Mucosa of descending colon (tissue), 3 donors: ENCODE results near the gene OR8J1. TPM values are rescaled to one million over a fixed set of nuclear protein-coding genes. Genes with fewer than 3 reads are reported as not detected.

ENCODE experiments used
- ATAC-seq: fragments of 200-7000 bp; cut with Tn5 transposase; one replicate; pipeline ENCODE4 v1.9.1; 2020; ENCODE audit warnings: mild to moderate bottlenecking, moderate library complexity
- DNase-seq, 3 donors: peaks; one replicate each; pipeline ENCODE4 v3.0.0-alpha.2; 2020
- H3K36me3 ChIP-seq: fragments of 200-600 bp; one replicate; pipeline ENCODE4 v1.8.0; 2021; ENCODE audit warnings: low read depth, mild to moderate bottlenecking
- H3K4me1 ChIP-seq: fragments of 200-600 bp; one replicate; pipeline ENCODE4 v1.8.0; 2021; ENCODE audit warnings: low read depth, mild to moderate bottlenecking
- H3K4me3 ChIP-seq: fragments of 200-600 bp; one replicate; pipeline ENCODE4 v1.8.0; 2021; ENCODE audit warnings: mild to moderate bottlenecking
- H3K9me3 ChIP-seq: fragments of 200-600 bp; one replicate; pipeline ENCODE4 v1.8.0; 2021; ENCODE audit warnings: mild to moderate bottlenecking
- intact Hi-C, 2 donors: fragments of 100-400 bp; cut with DNase I in 1 of 2; cut with micrococcal nuclease in 1 of 2; formaldehyde crosslinking; loops; one replicate each; pipeline versions ENCODE4 v1.11.0 to v1.11.1; 2022; cut with DNase I, micrococcal nuclease
- total RNA-seq, 3 donors: library from RNA; stranded (reverse); fragmentation: NEBNext Ultra II Directional in 2 of 3; extraction: Animal tissue kit (Norgen Biotek cat#: 25700) in 2 of 3; gene quantifications; one replicate each; pipeline versions ENCODE4 v1.2.1 to v1.2.4, GENCODE V29; 2021 to 2023
- TF ChIP-seq, protein P1 (sequence below): fragments of 200-600 bp; IDR thresholded peaks from one replicate; pipeline ENCODE4 v1.8.0; 2022; ENCODE audit warnings: antibody characterized with exemption, mild to moderate bottlenecking
- donor health status: DM: no; HTN: no; CAD: no; lungs with moderate emphysema.
- donor health status: DM: no; HTN: no; CAD: no.
- donor health status: DM: no; HTN: yes; CAD: no.

Gene OR8J1
- total RNA-seq, 3 donors from 2014 or later, result not detected

DNA sequence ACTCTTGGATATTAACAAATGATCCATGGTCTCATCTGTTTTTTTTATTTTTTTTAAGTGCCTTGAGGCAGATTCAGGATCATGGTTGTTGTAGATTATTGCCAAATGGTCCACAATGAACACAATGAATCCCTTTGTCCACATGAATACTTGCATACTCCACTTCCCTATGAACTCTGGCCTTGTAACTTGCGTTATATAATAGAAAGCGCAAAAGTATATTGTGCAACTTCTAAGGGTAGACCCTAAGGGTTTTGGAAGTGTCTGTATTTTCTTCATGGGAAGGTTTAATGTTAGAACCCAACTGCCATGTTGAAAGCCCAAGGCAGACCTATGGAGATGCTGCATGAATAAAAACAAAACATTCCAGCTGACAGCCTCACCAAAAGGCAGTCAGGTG, 50.3 kb downstream of the OR8J1 start:
- no peak for DNase-seq
- intact Hi-C loops, result no loop called here
- Histone ChIP-seq H3K4me3 (no peak overlapping the region), H3K9me3 (no peaks in the 10 kb centered on the region), H3K36me3 (no peaks in the 10 kb centered on the region), H3K4me1 (no peaks in the 10 kb centered on the region)
- peak; percentile 45 for ATAC-seq
- TF ChIP-seq, protein P1, sequence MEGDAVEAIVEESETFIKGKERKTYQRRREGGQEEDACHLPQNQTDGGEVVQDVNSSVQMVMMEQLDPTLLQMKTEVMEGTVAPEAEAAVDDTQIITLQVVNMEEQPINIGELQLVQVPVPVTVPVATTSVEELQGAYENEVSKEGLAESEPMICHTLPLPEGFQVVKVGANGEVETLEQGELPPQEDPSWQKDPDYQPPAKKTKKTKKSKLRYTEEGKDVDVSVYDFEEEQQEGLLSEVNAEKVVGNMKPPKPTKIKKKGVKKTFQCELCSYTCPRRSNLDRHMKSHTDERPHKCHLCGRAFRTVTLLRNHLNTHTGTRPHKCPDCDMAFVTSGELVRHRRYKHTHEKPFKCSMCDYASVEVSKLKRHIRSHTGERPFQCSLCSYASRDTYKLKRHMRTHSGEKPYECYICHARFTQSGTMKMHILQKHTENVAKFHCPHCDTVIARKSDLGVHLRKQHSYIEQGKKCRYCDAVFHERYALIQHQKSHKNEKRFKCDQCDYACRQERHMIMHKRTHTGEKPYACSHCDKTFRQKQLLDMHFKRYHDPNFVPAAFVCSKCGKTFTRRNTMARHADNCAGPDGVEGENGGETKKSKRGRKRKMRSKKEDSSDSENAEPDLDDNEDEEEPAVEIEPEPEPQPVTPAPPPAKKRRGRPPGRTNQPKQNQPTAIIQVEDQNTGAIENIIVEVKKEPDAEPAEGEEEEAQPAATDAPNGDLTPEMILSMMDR, result no peak

DNA sequence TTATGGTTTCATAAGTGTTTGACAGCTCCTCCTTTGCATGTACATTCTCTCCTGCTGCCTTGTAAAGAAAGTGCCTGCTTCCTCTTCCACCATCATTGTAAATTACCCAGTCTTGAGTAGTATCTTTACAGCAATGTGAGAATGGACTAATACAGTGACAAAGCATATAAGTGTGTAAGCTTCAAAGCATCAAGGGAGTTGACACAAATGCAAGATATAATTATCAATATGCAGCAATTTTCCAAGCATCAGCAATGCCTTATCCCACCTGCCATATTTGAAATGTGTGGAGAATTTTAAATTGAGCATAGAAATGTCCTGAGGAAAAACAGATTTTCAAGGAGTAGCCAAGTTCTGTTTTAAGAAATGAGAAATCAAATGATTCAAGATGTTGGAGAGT, 56.7 kb downstream of the OR8J1 start:
- Histone ChIP-seq H3K4me3 (no peak overlapping the region), H3K4me1 (no peaks in the 10 kb centered on the region), H3K36me3 (no peaks in the 10 kb centered on the region), H3K9me3 (no peaks in the 10 kb centered on the region)
- intact Hi-C loops, result no loop called here
- DNase-seq (no peak), ATAC-seq (no peak)
- TF ChIP-seq, protein P1, result no peak

Other genes with a start within 250 kb of the OR8J1 start
- not detected for gene OR8H3, start 231.9 kb upstream of the OR8J1 start, total RNA-seq
- gene OR8J3, start 214.1 kb upstream of the OR8J1 start, total RNA-seq, result not detected
- gene OR8K5, start 194.0 kb upstream of the OR8J1 start, total RNA-seq, result not detected
- gene OR5J2, start 177.7 kb upstream of the OR8J1 start, total RNA-seq, result not detected
- not detected for gene OR5T2, start 120.0 kb upstream of the OR8J1 start, total RNA-seq
- gene OR5T3, start 102.0 kb upstream of the OR8J1 start, total RNA-seq, result not detected
- not detected for gene OR5T1, start 80.1 kb upstream of the OR8J1 start, total RNA-seq
- gene OR8H1, start 62.0 kb upstream of the OR8J1 start, total RNA-seq, result not detected
- gene OR8K3, start 39.1 kb upstream of the OR8J1 start, total RNA-seq, result not detected
- not detected for gene OR8K1, start 8.3 kb upstream of the OR8J1 start, total RNA-seq
- not detected for gene OR8U1, start 21.3 kb downstream of the OR8J1 start, total RNA-seq
- not detected for gene OR5AL1, start 58.4 kb downstream of the OR8J1 start, total RNA-seq
- gene OR5M3, start 119.1 kb downstream of the OR8J1 start, total RNA-seq, result not detected
- not detected for gene OR5M8, start 137.1 kb downstream of the OR8J1 start, total RNA-seq
- gene OR5M11, start 189.0 kb downstream of the OR8J1 start, total RNA-seq, result not detected
- not detected for gene OR5M10, start 223.4 kb downstream of the OR8J1 start, total RNA-seq